HuH-7 (cell line): ENCODE measurements around the gene SLC25A11.
"Not testable (repeated sequence)": the region's sequence is repeated elsewhere in the genome, so short reads cannot be mapped to it uniquely, and the experiment has no call there.

Experiments used
- DNase-seq: peaks from one replicate; pipeline ENCODE4 v3.0.0; 2011; ENCODE audit warnings: low spot score

The SLC25A11 gene

GRCh38 chr17:4945176-4945943 lies 5.5 kb upstream of the SLC25A11 start:
- no peak for DNase-seq

DNA sequence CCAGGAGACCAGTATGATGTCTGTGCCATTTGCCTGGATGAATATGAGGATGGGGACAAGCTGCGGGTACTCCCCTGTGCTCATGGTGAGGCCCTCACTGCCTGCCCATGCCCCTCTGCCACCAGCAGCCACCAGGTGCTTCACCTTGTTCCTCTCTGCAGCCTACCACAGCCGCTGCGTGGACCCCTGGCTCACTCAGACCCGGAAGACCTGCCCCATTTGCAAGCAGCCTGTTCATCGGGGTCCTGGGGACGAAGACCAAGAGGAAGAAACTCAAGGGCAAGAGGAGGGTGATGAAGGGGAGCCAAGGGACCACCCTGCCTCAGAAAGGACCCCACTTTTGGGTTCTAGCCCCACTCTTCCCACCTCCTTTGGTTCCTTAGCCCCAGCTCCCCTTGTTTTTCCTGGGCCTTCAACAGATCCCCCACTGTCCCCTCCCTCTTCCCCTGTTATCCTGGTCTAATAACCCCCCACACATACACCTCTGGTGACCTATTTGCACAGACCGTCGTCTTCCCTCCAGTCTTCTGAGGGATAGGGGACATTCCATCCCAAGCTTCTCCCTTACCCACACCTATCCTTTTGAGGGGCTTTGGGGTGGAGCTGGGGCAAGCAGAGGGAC lies 4.8 kb upstream of the SLC25A11 start:
- no peak for DNase-seq

DNA sequence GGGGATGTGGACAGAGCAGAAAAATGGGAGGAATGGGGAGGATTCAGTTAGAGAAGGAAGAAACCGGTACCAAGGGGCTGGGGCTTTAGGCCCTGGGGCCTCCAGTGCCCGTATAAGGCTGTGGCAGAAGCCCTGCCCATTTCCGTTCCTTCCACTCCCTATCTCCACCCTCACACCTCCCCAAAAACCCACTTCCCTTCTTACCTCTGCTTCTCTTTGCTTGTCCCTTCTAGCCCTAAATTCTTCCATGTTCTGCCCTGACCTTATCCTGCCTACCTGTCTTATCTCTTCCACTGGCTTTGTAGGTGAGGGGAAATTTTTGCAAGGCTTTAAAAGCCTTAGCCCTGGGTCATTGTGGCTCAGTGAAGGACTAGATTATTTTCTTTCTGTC lies 4.3 kb upstream of the SLC25A11 start:
- no peak for DNase-seq

DNA sequence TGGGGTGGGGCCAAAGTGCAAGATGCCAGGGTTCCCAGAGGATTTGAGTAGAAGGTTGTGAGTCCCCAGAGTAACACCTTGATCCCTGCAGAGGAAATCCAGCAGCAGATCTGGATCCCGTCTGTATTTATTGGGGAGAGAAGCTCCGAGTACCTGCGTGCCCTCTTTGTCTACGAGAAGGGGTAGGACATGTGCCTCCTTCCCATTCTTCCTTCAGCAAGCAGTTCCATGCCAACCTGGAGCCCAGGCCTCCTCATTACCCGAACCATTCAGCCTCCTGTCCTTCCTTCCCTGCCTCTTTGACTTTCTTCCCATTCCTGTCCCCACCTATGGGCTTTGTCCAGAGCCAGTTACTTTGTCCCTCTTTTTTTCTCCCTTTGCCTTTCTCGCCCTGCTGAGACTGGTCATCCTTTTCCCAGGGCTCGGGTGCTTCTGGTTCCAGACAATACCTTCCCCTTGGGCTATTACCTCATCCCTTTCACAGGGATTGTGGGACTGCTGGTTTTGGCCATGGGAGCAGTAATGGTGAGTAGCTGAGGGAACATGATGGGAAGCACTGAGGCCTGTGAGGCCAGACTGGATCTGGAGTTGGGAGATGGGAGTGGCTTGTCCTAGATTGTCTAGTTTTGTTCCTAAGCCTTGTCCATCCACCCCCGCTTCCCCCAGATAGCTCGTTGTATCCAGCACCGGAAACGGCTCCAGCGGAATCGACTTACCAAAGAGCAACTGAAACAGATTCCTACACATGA lies 3.1 kb upstream of the SLC25A11 start:
- no peak for DNase-seq

GRCh38 chr17:4941319-4941610 lies 1.4 kb upstream of the SLC25A11 start:
- no peak for DNase-seq

GRCh38 chr17:4940555-4941318 lies 891 bp upstream of the SLC25A11 start:
- peak; percentile 76 for DNase-seq

- DNase-seq: no peak
Observed at GRCh38 chr17:4939546-4939795, 375 bp downstream of the SLC25A11 start.

- DNase-seq: no peak
Observed at GRCh38 chr17:4938688-4939545, 929 bp downstream of the SLC25A11 start.

DNA sequence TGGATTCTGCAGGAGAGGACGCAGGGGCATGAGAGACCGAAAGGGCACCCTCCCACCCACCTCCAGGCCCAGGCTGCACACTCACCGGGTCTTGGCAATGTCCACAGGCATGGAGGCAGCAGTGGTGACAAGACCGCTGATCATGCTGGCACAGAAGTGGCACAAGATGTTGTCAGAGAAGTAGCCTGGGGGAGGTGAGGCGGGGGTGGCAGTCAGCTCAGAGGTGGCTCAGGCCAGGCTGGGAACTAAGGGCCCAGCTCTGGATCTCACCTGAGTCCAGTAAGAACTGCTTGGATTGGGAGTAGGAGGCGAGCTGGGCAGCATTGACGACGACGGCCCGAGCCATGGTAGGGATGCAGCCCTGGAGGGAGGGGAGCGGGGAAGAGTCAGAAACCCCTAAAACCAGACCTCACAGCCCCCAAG lies 1.8 kb downstream of the SLC25A11 start:
- DNase-seq: no peak

DNA sequence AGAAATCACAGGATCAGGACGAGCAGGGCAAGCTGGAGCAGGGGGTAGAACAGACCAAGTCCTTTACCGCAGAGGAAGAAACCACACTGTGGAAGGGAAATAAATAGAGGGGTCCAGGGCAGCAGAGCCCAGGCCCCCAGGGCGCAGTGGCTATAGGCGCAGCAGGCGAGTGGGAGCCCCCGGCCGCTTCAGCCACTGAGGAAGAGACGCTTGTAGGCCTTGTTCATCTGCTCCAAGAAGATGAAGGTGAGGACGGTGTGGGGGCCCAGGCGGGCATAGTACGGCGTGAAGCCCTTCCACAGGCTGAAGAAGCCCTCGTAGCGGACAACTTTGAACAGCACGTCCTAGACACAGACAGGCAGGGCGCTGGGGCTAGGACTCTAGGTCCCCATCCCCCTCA lies 2.3 kb downstream of the SLC25A11 start:
- DNase-seq: no peak

GRCh38 chr17:4936436-4936835 lies 3.4 kb downstream of the SLC25A11 start:
- no peak for DNase-seq

- no peak for DNase-seq
Observed at GRCh38 chr17:4935650-4936049, 4.2 kb downstream of the SLC25A11 start.

DNA sequence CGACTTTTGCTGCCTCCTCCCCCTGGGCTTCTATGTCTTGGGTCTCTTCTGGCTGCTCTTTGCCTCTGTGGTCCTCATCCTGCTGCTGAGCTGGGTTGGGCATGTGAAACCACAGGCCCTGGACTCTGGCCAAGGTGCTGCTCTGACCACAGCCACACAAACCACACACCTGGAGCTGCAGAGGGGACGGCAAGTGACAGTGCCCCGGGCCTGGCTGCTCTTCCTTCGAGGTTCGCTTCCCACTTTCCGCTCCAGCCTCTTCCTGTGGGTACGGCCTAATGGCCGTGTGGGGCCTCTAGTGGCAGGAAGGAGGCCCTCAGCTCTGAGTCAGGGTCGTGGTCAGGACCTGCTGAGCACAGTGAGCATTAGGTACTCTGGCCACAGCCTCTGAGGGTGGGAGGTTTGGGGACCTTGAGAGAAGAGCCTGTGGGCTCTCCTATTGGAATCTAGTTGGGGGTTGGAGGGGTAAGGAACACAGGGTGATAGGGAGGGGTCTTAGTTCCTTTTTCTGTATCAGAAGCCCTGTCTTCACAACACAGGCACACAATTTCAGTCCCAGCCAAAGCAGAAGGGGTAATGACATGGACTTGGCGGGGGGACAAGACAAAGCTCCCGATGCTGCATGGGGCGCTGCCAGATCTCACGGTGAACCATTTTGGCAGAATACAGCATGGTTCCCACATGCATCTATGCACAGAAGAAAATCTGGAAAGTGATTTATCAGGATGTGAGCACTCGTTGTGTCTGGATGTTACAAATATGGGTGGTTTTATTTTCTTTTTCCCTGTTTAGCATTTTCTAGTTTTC lies 5.5 kb downstream of the SLC25A11 start:
- DNase-seq: peak; percentile 58

GRCh38 chr17:4933646-4934045 lies 6.2 kb downstream of the SLC25A11 start:
- no peak for DNase-seq

- no peak for DNase-seq
Observed at GRCh38 chr17:4932756-4933155, 7.1 kb downstream of the SLC25A11 start.

DNA sequence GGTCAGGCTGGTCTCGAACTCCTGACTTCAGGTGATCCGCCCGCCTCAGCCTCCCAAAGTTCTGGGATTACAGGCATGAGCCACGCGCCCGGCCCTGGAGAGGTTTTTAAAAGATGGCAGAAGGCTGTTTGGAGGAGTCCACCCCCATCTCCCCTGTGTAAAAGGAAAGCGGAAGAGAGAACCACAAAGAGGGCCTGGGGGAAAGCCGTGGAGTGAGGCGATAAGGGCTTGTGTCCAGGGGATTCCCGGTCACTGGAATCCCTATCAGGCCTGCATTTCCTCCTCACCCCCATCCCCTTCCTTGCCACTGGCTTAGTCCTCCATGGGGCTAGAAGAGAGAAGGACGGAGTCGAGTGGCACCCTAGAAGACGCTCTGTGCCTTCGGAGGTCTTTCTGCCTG lies 7.9 kb downstream of the SLC25A11 start, which contains the start of gene GP1BA:
Gene GP1BA, plus strand, starts transcription at position 315 of the 400 bp plus-strand sequence. CDS start 328 bp downstream, outside the sequence.
- no peak for DNase-seq

DNA sequence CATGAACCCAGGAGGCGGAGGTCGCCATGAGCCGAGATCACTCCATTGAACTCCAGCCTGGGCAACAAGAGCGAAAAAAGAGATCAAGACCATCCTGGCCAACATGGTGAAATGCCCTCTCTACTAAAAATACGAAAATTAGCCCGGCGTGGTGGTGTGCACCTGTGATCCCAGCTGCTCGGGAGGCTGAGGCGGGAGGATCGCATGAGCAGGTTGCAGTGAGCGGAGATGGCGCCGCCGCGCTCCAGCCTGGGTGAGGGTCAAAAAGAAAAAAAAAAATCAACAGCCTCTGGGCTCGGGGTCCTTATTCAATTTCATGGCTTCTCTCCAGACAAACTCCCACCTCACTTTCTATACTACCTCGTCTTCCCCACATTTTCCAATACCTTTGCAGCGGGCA lies 11.0 kb downstream of the SLC25A11 start:
- no peak for DNase-seq

- not testable (repeated sequence) for DNase-seq
Observed at GRCh38 chr17:4926577-4927335, 13.1 kb downstream of the SLC25A11 start.

DNA sequence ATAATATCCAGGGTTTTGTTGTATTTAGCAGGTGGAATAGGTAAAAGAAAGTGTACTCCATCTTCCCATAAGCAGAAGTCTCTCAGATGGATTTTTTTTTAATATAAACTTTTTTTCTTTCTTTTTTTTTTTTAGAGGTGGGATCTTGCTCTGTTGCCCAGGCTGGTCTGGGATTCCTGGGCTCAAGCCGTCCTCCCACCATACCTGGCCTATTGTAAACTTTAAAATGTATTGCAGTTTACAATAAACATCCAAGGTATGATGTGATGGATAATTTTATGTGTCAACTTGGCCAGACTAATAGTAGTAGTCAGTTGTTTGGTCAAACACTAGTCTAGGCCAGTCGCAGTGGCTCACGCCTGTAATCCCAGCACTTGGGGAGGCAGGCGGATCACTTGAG lies 18.5 kb downstream of the SLC25A11 start:
- no peak for DNase-seq
